ENCODE data around the gene KIF22. TPM values are rescaled to one million over a fixed set of nuclear protein-coding genes. Genes with fewer than 3 reads are reported as not detected.
"Not testable (repeated sequence)": the region's sequence is repeated elsewhere in the genome, so short reads cannot be mapped to it uniquely, and the experiment has no call there.

KIF22 gene
- total RNA-seq, 1 donor from 2014 or later = 31.9 TPM

GRCh38 chr16:29769507-29769906 is 21.0 kb upstream of the KIF22 start:
- Mint-ChIP-seq H3K36me3 (ENCODE audit: unreplicated experiment) (no peaks in the 10 kb centered on the region), H3K9me3 (ENCODE audit: unreplicated experiment) (peaks cover 6% of the 10 kb centered on the region), H3K4me3 (ENCODE audit: unreplicated experiment) (no peak overlapping the region), H3K4me1 (ENCODE audit: low read depth, unreplicated experiment) (no peaks in the 10 kb centered on the region), H3K27ac (ENCODE audit: unreplicated experiment) (no peak overlapping the region), H3K27me3 (ENCODE audit: unreplicated experiment) (no peaks in the 10 kb centered on the region)
- DNase-seq = no peak
- no peak for TF ChIP-seq CTCF (IDR thresholded peaks at IDR 0.05; ENCODE audit: partially characterized antibody, unreplicated experiment)

GRCh38 chr16:29770250-29770929 is 20.2 kb upstream of the KIF22 start:
- H3K4me3 Mint-ChIP-seq (ENCODE audit: unreplicated experiment) = no peak overlapping the region
- H3K36me3 Mint-ChIP-seq (ENCODE audit: unreplicated experiment) = no peaks in the 10 kb centered on the region
- no peaks in the 10 kb centered on the region for H3K4me1 Mint-ChIP-seq (ENCODE audit: low read depth, unreplicated experiment)
- peaks cover 6% of the 10 kb centered on the region for H3K9me3 Mint-ChIP-seq (ENCODE audit: unreplicated experiment)
- H3K27me3 Mint-ChIP-seq (ENCODE audit: unreplicated experiment) = no peaks in the 10 kb centered on the region
- H3K27ac Mint-ChIP-seq (ENCODE audit: unreplicated experiment) = no peak overlapping the region
- TF ChIP-seq CTCF (IDR thresholded peaks at IDR 0.05; ENCODE audit: partially characterized antibody, unreplicated experiment) = no peak
- no peak for DNase-seq

GRCh38 chr16:29772330-29772729 is 18.2 kb upstream of the KIF22 start:
- H3K4me3 Mint-ChIP-seq (ENCODE audit: unreplicated experiment); H3K36me3 Mint-ChIP-seq (ENCODE audit: unreplicated experiment); DNase-seq; H3K4me1 Mint-ChIP-seq (ENCODE audit: low read depth, unreplicated experiment); H3K27ac Mint-ChIP-seq (ENCODE audit: unreplicated experiment); H3K27me3 Mint-ChIP-seq (ENCODE audit: unreplicated experiment); H3K9me3 Mint-ChIP-seq (ENCODE audit: unreplicated experiment): not testable (repeated sequence)

- Mint-ChIP-seq H3K27ac (ENCODE audit: unreplicated experiment) (no peak overlapping the region), H3K9me3 (ENCODE audit: unreplicated experiment) (peaks cover 6% of the 10 kb centered on the region), H3K36me3 (ENCODE audit: unreplicated experiment) (no peaks in the 10 kb centered on the region), H3K27me3 (ENCODE audit: unreplicated experiment) (peaks cover 2% of the 10 kb centered on the region), H3K4me3 (ENCODE audit: unreplicated experiment) (peak overlapping the region; percentile 15), H3K4me1 (ENCODE audit: low read depth, unreplicated experiment) (no peaks in the 10 kb centered on the region)
- TF ChIP-seq CTCF (IDR thresholded peaks at IDR 0.05; ENCODE audit: partially characterized antibody, unreplicated experiment) = no peak
- no peak for DNase-seq
Observed at GRCh38 chr16:29774730-29775129, 15.8 kb upstream of the KIF22 start.

- peaks cover 2% of the 10 kb centered on the region for H3K27me3 Mint-ChIP-seq (ENCODE audit: unreplicated experiment)
- H3K27ac Mint-ChIP-seq (ENCODE audit: unreplicated experiment) = no peak overlapping the region
- no peaks in the 10 kb centered on the region for H3K36me3 Mint-ChIP-seq (ENCODE audit: unreplicated experiment)
- no peak for TF ChIP-seq CTCF (IDR thresholded peaks at IDR 0.05; ENCODE audit: partially characterized antibody, unreplicated experiment)
- peaks cover 6% of the 10 kb centered on the region for H3K9me3 Mint-ChIP-seq (ENCODE audit: unreplicated experiment)
- H3K4me1 Mint-ChIP-seq (ENCODE audit: low read depth, unreplicated experiment) = no peaks in the 10 kb centered on the region
- DNase-seq = peak; percentile 21
- no peak overlapping the region for H3K4me3 Mint-ChIP-seq (ENCODE audit: unreplicated experiment)
Observed at GRCh38 chr16:29775742-29776408, 14.7 kb upstream of the KIF22 start.

Measured in glutamatergic neuron (in vitro differentiated cells).